Measurements from ENCODE around the gene BTBD1.

DNA sequence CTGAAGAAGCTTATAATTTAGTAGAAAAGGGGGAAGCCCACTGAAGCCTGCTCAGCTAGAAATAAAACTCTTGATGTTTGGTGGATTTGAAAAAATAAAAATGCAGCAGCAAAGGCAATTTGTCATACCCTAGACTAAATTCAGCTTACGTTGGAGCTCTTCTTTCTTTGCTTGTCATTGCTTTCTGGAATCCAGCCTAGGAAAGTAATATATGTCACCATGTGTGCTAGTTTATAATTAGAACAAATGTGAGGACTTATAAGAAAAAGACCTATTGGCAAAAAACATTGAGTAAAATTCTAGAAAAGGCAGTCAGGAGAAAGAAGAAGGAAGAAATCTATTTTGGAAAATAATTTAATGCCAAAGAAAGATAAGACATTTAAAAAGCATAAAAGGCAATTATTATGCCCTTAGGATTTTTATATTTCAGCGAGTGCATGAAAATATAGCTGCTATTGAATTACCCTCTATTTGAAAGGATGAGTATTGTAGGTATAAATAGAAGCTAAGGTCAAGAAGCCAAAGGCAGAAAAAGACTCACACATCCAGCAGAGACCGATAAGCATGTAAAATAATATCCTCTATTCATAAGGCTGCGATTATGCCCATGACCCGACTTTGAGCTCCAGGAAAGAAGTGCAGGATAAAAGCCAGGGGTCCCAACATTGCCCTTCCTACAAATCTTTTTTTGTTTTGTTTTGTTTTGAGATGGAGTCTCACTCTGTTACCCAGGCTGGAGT lies 10.6 kb upstream of the BTBD1 start:
- TF ChIP-seq, protein P1, sequence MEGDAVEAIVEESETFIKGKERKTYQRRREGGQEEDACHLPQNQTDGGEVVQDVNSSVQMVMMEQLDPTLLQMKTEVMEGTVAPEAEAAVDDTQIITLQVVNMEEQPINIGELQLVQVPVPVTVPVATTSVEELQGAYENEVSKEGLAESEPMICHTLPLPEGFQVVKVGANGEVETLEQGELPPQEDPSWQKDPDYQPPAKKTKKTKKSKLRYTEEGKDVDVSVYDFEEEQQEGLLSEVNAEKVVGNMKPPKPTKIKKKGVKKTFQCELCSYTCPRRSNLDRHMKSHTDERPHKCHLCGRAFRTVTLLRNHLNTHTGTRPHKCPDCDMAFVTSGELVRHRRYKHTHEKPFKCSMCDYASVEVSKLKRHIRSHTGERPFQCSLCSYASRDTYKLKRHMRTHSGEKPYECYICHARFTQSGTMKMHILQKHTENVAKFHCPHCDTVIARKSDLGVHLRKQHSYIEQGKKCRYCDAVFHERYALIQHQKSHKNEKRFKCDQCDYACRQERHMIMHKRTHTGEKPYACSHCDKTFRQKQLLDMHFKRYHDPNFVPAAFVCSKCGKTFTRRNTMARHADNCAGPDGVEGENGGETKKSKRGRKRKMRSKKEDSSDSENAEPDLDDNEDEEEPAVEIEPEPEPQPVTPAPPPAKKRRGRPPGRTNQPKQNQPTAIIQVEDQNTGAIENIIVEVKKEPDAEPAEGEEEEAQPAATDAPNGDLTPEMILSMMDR (IDR thresholded peaks at IDR 0.05) = no peak
- TF ChIP-seq POLR2A (IDR thresholded peaks at IDR 0.05) = no peak

Data from uterus (tissue), 2 donors.